ENCODE measurements around the gene SEMA4G. TPM values are rescaled to one million over a fixed set of nuclear protein-coding genes. Genes with fewer than 3 reads are reported as not detected.

The SEMA4G gene
- total and polyA plus RNA-seq, 2 of the 13 experiments (the other 11 are each of a cell fraction or from before 2014, with no cell fraction given), result 46.2 to 207 TPM

DNA sequence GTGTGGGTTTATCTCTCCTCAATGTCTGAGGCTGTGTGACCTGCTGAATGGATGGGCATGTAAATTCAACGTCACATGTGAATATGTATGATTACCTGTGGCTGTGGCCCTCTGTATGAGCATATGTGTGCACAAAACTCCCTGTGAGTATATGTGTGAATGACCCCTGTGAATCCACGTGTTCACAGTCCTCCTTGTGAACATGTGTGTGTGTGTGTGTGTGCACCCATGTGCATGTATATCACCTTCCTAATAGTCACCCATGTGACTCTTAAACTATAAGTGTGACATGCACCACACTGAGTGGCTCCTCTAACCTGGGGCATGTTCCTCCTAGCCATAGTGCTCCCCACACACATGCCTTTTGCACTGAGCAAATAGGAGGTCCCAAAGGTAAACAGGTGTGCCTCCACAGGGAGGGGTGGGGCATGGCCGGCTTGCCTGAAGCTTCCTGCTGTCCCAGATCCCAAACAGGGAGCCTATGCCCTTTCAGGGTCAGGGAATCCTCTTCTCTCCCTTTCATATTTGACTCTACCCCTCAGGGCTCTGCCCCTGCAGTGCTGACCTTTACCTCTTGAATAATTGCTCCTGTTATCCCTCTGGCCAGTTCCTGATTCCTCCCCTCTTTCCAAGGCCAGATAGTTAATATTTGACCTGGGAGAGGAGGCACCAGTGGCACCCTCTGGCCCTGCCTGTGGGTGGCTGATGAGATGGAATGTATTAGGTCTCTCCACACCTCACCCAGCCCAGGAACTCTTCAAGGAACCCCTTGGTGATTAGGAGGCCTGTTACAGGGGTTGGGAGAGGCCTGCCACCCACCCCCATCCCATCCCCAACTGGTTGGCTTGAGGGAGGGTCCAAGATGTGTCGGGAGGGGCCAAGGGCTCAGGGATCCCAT is 1.9 kb downstream of the SEMA4G start (continued):
- TF ChIP-seq, protein P1, sequence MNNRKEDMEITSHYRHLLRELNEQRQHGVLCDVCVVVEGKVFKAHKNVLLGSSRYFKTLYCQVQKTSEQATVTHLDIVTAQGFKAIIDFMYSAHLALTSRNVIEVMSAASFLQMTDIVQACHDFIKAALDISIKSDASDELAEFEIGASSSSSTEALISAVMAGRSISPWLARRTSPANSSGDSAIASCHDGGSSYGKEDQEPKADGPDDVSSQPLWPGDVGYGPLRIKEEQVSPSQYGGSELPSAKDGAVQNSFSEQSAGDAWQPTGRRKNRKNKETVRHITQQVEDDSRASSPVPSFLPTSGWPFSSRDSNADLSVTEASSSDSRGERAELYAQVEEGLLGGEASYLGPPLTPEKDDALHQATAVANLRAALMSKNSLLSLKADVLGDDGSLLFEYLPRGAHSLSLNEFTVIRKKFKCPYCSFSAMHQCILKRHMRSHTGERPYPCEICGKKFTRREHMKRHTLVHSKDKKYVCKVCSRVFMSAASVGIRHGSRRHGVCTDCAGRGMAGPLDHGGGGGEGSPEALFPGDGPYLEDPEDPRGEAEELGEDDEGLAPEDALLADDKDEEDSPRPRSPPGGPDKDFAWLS (CRISPR knock-in tag; IDR thresholded peaks at IDR 0.05; ENCODE audit: borderline replicate concordance), result no peak
- TF ChIP-seq YY1 (IDR thresholded peaks at IDR 0.05; ENCODE audit: insufficient read depth, insufficient replicate concordance, low read depth, low read length) (peak; percentile 65), EED (CRISPR knock-in tag; IDR thresholded peaks at IDR 0.05) (0 out of 2 replicates have a peak, but pooled peaks have one; percentile 5), ZNF143 (CRISPR knock-in tag; IDR thresholded peaks at IDR 0.05) (peak; percentile 47; the same call in 1 of the 2 replicates), ZNF17 (CRISPR knock-in tag; IDR thresholded peaks at IDR 0.05) (no peak), SP2 (CRISPR knock-in tag; IDR thresholded peaks at IDR 0.05) (no peak), ZNF607 (CRISPR knock-in tag; IDR thresholded peaks at IDR 0.05; ENCODE audit: borderline replicate concordance) (no peak), ZNF337 (CRISPR knock-in tag; IDR thresholded peaks at IDR 0.05; ENCODE audit: borderline replicate concordance, low read depth) (0 out of 2 replicates have a peak, but pooled peaks have one; percentile 41), ISL2 (CRISPR knock-in tag; IDR thresholded peaks at IDR 0.05) (peak; percentile 90), ZNF180 (CRISPR knock-in tag; IDR thresholded peaks at IDR 0.05; ENCODE audit: borderline replicate concordance, low read depth) (no peak), SIN3B (IDR thresholded peaks at IDR 0.05; ENCODE audit: low read length) (no peak), EP300 (IDR thresholded peaks at IDR 0.05; ENCODE audit: low read depth in 2 of 2, low read length in 2 of 2) (peak in 1 of 2 experiments; percentile 85; a peak in 2 of 4 replicates), EP300 (CRISPR knock-in tag; IDR thresholded peaks at IDR 0.05; ENCODE audit: borderline replicate concordance) (peak; percentile 90), ZNF556 (CRISPR knock-in tag; IDR thresholded peaks at IDR 0.05; ENCODE audit: borderline replicate concordance) (no peak), PRMT3 (CRISPR knock-in tag; IDR thresholded peaks at IDR 0.05; ENCODE audit: borderline replicate concordance, low read depth) (no peak), ZMYM3 (CRISPR knock-in tag; IDR thresholded peaks at IDR 0.05) (peak; percentile 72), KAT7 (CRISPR knock-in tag; IDR thresholded peaks at IDR 0.05; ENCODE audit: borderline replicate concordance) (peak; percentile 19; the same call in 1 of the 2 replicates)
- TF ChIP-seq, protein P2, sequence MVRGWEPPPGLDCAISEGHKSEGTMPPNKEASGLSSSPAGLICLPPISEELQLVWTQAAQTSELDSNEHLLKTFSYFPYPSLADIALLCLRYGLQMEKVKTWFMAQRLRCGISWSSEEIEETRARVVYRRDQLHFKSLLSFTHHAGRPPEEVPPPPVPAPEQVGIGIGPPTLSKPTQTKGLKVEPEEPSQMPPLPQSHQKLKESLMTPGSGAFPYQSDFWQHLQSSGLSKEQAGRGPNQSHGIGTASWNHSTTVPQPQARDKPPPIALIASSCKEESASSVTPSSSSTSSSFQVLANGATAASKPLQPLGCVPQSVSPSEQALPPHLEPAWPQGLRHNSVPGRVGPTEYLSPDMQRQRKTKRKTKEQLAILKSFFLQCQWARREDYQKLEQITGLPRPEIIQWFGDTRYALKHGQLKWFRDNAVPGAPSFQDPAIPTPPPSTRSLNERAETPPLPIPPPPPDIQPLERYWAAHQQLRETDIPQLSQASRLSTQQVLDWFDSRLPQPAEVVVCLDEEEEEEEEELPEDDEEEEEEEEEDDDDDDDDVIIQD (CRISPR knock-in tag; IDR thresholded peaks at IDR 0.05; ENCODE audit: low read depth), result peak; percentile 82
- TF ChIP-seq, protein P3, sequence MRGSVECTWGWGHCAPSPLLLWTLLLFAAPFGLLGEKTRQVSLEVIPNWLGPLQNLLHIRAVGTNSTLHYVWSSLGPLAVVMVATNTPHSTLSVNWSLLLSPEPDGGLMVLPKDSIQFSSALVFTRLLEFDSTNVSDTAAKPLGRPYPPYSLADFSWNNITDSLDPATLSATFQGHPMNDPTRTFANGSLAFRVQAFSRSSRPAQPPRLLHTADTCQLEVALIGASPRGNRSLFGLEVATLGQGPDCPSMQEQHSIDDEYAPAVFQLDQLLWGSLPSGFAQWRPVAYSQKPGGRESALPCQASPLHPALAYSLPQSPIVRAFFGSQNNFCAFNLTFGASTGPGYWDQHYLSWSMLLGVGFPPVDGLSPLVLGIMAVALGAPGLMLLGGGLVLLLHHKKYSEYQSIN (CRISPR knock-in tag; IDR thresholded peaks at IDR 0.05; ENCODE audit: borderline replicate concordance), result no peak
- TF ChIP-seq, protein P4, sequence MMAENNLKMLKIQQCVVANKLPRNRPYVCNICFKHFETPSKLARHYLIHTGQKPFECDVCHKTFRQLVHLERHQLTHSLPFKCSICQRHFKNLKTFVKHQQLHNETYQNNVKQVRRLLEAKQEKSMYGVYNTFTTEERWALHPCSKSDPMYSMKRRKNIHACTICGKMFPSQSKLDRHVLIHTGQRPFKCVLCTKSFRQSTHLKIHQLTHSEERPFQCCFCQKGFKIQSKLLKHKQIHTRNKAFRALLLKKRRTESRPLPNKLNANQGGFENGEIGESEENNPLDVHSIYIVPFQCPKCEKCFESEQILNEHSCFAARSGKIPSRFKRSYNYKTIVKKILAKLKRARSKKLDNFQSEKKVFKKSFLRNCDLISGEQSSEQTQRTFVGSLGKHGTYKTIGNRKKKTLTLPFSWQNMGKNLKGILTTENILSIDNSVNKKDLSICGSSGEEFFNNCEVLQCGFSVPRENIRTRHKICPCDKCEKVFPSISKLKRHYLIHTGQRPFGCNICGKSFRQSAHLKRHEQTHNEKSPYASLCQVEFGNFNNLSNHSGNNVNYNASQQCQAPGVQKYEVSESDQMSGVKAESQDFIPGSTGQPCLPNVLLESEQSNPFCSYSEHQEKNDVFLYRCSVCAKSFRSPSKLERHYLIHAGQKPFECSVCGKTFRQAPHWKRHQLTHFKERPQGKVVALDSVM (CRISPR knock-in tag; IDR thresholded peaks at IDR 0.05), result 0 out of 2 replicates have a peak, but pooled peaks have one; percentile 57
- TF ChIP-seq, protein P5, sequence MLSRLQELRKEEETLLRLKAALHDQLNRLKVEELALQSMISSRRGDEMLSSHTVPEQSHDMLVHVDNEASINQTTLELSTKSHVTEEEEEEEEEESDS (CRISPR knock-in tag; IDR thresholded peaks at IDR 0.05; ENCODE audit: borderline replicate concordance), result 0 out of 2 replicates have a peak, but pooled peaks have one; percentile 29
